IgD-negative memory B cell (primary cell): Measurements from ENCODE around the gene PMEL. TPM values are rescaled to one million over a fixed set of nuclear protein-coding genes. Genes with fewer than 3 reads are reported as not detected.
A peak's percentile ranks its signal among the peaks of the same experiment; 100 is the strongest.
"Not testable (repeated sequence)": the region's sequence is repeated elsewhere in the genome, so short reads cannot be mapped to it uniquely, and the experiment has no call there.

Experiments used
- H3K27ac Mint-ChIP-seq, 3 donors: one replicate each; pipeline ENCODE4 v1.8.0; 2020 to 2022; ENCODE audit warnings: mild to moderate bottlenecking in 3 of 3, mixed read lengths in 3 of 3, moderate library complexity in 1 of 3
- H3K27me3 Mint-ChIP-seq: one replicate; pipeline ENCODE4 v1.8.0; 2021; ENCODE audit warnings: mixed read lengths
- H3K36me3 Mint-ChIP-seq: one replicate; pipeline ENCODE4 v1.8.0; 2020; ENCODE audit warnings: mild to moderate bottlenecking, mixed read lengths
- H3K4me1 Mint-ChIP-seq, 3 donors: one replicate each; pipeline ENCODE4 v1.8.0; 2020 to 2022; ENCODE audit warnings: mixed read lengths in 3 of 3, mild to moderate bottlenecking in 1 of 3
- H3K4me3 Mint-ChIP-seq, 4 donors: one replicate each; pipeline ENCODE4 v1.8.0; 2020 to 2022; ENCODE audit warnings: mild to moderate bottlenecking in 4 of 4, mixed read lengths in 4 of 4, moderate library complexity in 3 of 4
- H3K9me3 Mint-ChIP-seq, 3 donors: one replicate each; pipeline ENCODE4 v1.8.0; 2020 to 2021; ENCODE audit warnings: mixed read lengths in 3 of 3, mild to moderate bottlenecking in 1 of 3
- polyA plus RNA-seq: library from polyadenylated mRNA; unstranded; fragments of 300-500 nt; fragmentation: Illumina TruSeq; gene quantifications from one replicate; pipeline ENCODE4 v1.2.3, GENCODE V29; 2021

PMEL gene
- polyA plus RNA-seq, 1 donor from 2014 or later, result 1.1 TPM

- no peaks in the 10 kb centered on the region for H3K9me3 Mint-ChIP-seq
- H3K27ac Mint-ChIP-seq, result peak within 1 kb of the TSS; percentile 98 to 100 (median 98)
- peaks cover 40 to 51% (median 44%) of the 10 kb centered on the region in 3 donors for H3K4me1 Mint-ChIP-seq
- no peaks in the 10 kb centered on the region for H3K27me3 Mint-ChIP-seq
- peak within 1 kb of the TSS; percentile 90 to 100 (median 98) for H3K4me3 Mint-ChIP-seq
- no peaks in the 10 kb centered on the region for H3K36me3 Mint-ChIP-seq
Observed at GRCh38 chr12:55927588-55928502, 38.0 kb downstream of the PMEL start, which contains the start of gene PYM1. Gene PYM1 (minus strand): TSS chr12:55927894. CDS start chr12:55927761, 133 bp downstream.

- H3K4me1 Mint-ChIP-seq, result peaks cover 35 to 45% (median 43%) of the 10 kb centered on the region in 3 donors
- H3K9me3 Mint-ChIP-seq, result no peaks in the 10 kb centered on the region
- no peaks in the 10 kb centered on the region for H3K27me3 Mint-ChIP-seq
- H3K36me3 Mint-ChIP-seq, result peaks cover 5% of the 10 kb centered on the region
- H3K4me3 Mint-ChIP-seq, result peak overlapping the region; percentile 90 to 99 (median 98)
- H3K27ac Mint-ChIP-seq, result peak overlapping the region; percentile 96 to 98 (median 96)
Observed at GRCh38 chr12:55926738-55927587, 38.9 kb downstream of the PMEL start.

GRCh38 chr12:55925870-55926737, 39.7 kb downstream of the PMEL start:
- H3K27ac Mint-ChIP-seq, result peak overlapping the region; percentile 96 to 98 (median 96)
- peaks cover 5% of the 10 kb centered on the region for H3K36me3 Mint-ChIP-seq
- peaks cover 36 to 46% (median 44%) of the 10 kb centered on the region in 3 donors for H3K4me1 Mint-ChIP-seq
- no peaks in the 10 kb centered on the region for H3K27me3 Mint-ChIP-seq
- peak overlapping the region; percentile 90 to 99 (median 98) for H3K4me3 Mint-ChIP-seq
- no peaks in the 10 kb centered on the region for H3K9me3 Mint-ChIP-seq

- Mint-ChIP-seq H3K27ac (peak overlapping the region in 2 of 3 donors; percentile 47 to 98), H3K4me3 (peak overlapping the region; percentile 90 to 99 (median 98)), H3K36me3 (peaks cover 5% of the 10 kb centered on the region), H3K9me3 (no peaks in the 10 kb centered on the region), H3K4me1 (peaks cover 33 to 44% (median 43%) of the 10 kb centered on the region in 3 donors), H3K27me3 (no peaks in the 10 kb centered on the region)
Observed at GRCh38 chr12:55925371-55925770, 40.5 kb downstream of the PMEL start.

- H3K36me3 Mint-ChIP-seq, H3K27ac Mint-ChIP-seq, H3K27me3 Mint-ChIP-seq, H3K9me3 Mint-ChIP-seq: not testable (repeated sequence)
- Mint-ChIP-seq H3K4me3 (peak overlapping the region in 2 of 4 donors; percentile 6 to 45), H3K4me1 (peaks cover 20 to 33% (median 31%) of the 10 kb centered on the region in 3 donors)
Observed at GRCh38 chr12:55923648-55924047, 42.2 kb downstream of the PMEL start.

GRCh38 chr12:55922126-55922525, 43.7 kb downstream of the PMEL start:
- H3K4me1 Mint-ChIP-seq, result peaks cover 18 to 32% (median 31%) of the 10 kb centered on the region in 3 donors
- H3K27ac Mint-ChIP-seq, result no peak overlapping the region
- H3K36me3 Mint-ChIP-seq, result peaks cover 5% of the 10 kb centered on the region

GRCh38 chr12:55919032-55919431, 46.8 kb downstream of the PMEL start:
- peaks cover 11 to 24% (median 21%) of the 10 kb centered on the region in 3 donors for H3K4me1 Mint-ChIP-seq
- H3K27ac Mint-ChIP-seq, H3K27me3 Mint-ChIP-seq, H3K9me3 Mint-ChIP-seq, H3K36me3 Mint-ChIP-seq, H3K4me3 Mint-ChIP-seq: not testable (repeated sequence)

More at GRCh38 chr12:55922126-55922525, 43.7 kb downstream of the PMEL start:
- no peaks in the 10 kb centered on the region for H3K27me3 Mint-ChIP-seq
- H3K4me3 Mint-ChIP-seq, result no peak overlapping the region
- no peaks in the 10 kb centered on the region for H3K9me3 Mint-ChIP-seq

GRCh38 chr12:55915482-55915859, 50.4 kb downstream of the PMEL start:
- no peaks in the 10 kb centered on the region for H3K27me3 Mint-ChIP-seq
- H3K27ac Mint-ChIP-seq, result peak overlapping the region in 1 of 3 donors; percentile 24
- H3K36me3 Mint-ChIP-seq, result peaks cover 6% of the 10 kb centered on the region
- H3K4me1 Mint-ChIP-seq, result peaks cover 12 to 16% (median 15%) of the 10 kb centered on the region in 3 donors
- no peak overlapping the region for H3K4me3 Mint-ChIP-seq
- H3K9me3 Mint-ChIP-seq, result no peaks in the 10 kb centered on the region

GRCh38 chr12:55912908-55913307, 52.9 kb downstream of the PMEL start:
- Mint-ChIP-seq H3K9me3 (no peaks in the 10 kb centered on the region), H3K4me3 (peak overlapping the region in 1 of 4 donors; percentile 41), H3K36me3 (peaks cover 6% of the 10 kb centered on the region), H3K4me1 (peaks cover 15 to 24% (median 22%) of the 10 kb centered on the region in 3 donors), H3K27ac (no peak overlapping the region), H3K27me3 (no peaks in the 10 kb centered on the region)

GRCh38 chr12:55909513-55909884, 56.3 kb downstream of the PMEL start:
- Mint-ChIP-seq H3K36me3 (peaks cover 2% of the 10 kb centered on the region), H3K9me3 (no peaks in the 10 kb centered on the region), H3K4me1 (peaks cover 9 to 18% (median 16%) of the 10 kb centered on the region in 3 donors), H3K27me3 (no peaks in the 10 kb centered on the region), H3K4me3 (no peak overlapping the region), H3K27ac (peak overlapping the region in 1 of 3 donors; percentile 7)

- H3K4me1 Mint-ChIP-seq, result peaks cover 9 to 14% (median 11%) of the 10 kb centered on the region in 3 donors
- peaks cover 2% of the 10 kb centered on the region for H3K36me3 Mint-ChIP-seq
- H3K27ac Mint-ChIP-seq, result no peak overlapping the region
- no peak overlapping the region for H3K4me3 Mint-ChIP-seq
- no peaks in the 10 kb centered on the region for H3K9me3 Mint-ChIP-seq
- no peaks in the 10 kb centered on the region for H3K27me3 Mint-ChIP-seq
Observed at GRCh38 chr12:55908726-55909512, 56.9 kb downstream of the PMEL start.

GRCh38 chr12:55906056-55906455, 59.8 kb downstream of the PMEL start:
- Mint-ChIP-seq H3K27ac (no peak overlapping the region), H3K36me3 (peaks cover 2% of the 10 kb centered on the region), H3K4me3 (no peak overlapping the region), H3K9me3 (no peaks in the 10 kb centered on the region), H3K27me3 (no peaks in the 10 kb centered on the region), H3K4me1 (peaks cover 6 to 15% (median 10%) of the 10 kb centered on the region in 3 donors)
